ENCODE data around the gene DTX3L.

DTX3L gene

GRCh38 chr3:122523317-122523716 lies 40.8 kb upstream of the DTX3L start:
- no peak overlapping the region for H3K27ac ChIP-seq
- TF ChIP-seq ZFX (IDR thresholded peaks at IDR 0.05; ENCODE audit: borderline replicate concordance) (no peak), CTCF (IDR thresholded peaks at IDR 0.05) (no peak)

- TF ChIP-seq ZFX (IDR thresholded peaks at IDR 0.05; ENCODE audit: borderline replicate concordance) = no peak
- no peak for TF ChIP-seq CTCF (IDR thresholded peaks at IDR 0.05)
Measured at GRCh38 chr3:122530164-122530563, 34.0 kb upstream of the DTX3L start.

GRCh38 chr3:122533480-122533879 lies 30.7 kb upstream of the DTX3L start:
- no peak for TF ChIP-seq ZFX (IDR thresholded peaks at IDR 0.05; ENCODE audit: borderline replicate concordance)
- TF ChIP-seq CTCF (IDR thresholded peaks at IDR 0.05) = no peak
- H3K27ac ChIP-seq = no peak overlapping the region

More at GRCh38 chr3:122530164-122530563, 34.0 kb upstream of the DTX3L start:
- no peak overlapping the region for H3K27ac ChIP-seq

GRCh38 chr3:122533931-122534334 lies 30.2 kb upstream of the DTX3L start:
- H3K27ac ChIP-seq = no peak overlapping the region
- TF ChIP-seq CTCF (IDR thresholded peaks at IDR 0.05) (no peak), ZFX (IDR thresholded peaks at IDR 0.05; ENCODE audit: borderline replicate concordance) (no peak)

GRCh38 chr3:122535964-122536631 lies 28.0 kb upstream of the DTX3L start:
- no peak overlapping the region for H3K27ac ChIP-seq
- TF ChIP-seq CTCF (IDR thresholded peaks at IDR 0.05) (no peak), ZFX (IDR thresholded peaks at IDR 0.05; ENCODE audit: borderline replicate concordance) (no peak)

- no peak overlapping the region for H3K27ac ChIP-seq
- TF ChIP-seq ZFX (IDR thresholded peaks at IDR 0.05; ENCODE audit: borderline replicate concordance) (no peak), CTCF (IDR thresholded peaks at IDR 0.05) (no peak)
Measured at GRCh38 chr3:122536632-122537001, 27.5 kb upstream of the DTX3L start.

GRCh38 chr3:122538956-122539490 lies 25.1 kb upstream of the DTX3L start:
- no peak overlapping the region for H3K27ac ChIP-seq
- TF ChIP-seq ZFX (IDR thresholded peaks at IDR 0.05; ENCODE audit: borderline replicate concordance) = no peak
- TF ChIP-seq CTCF (IDR thresholded peaks at IDR 0.05) = no peak
